Ascending aorta (tissue), 2 donors: Measurements from ENCODE around the gene C19orf81. TPM values are rescaled to one million over a fixed set of nuclear protein-coding genes. Genes with fewer than 3 reads are reported as not detected.

ENCODE experiments used
- DNase-seq, 2 donors: peaks; one replicate each; pipeline ENCODE4 v3.0.0-alpha.2; 2019; ENCODE audit warnings: low spot score in 2 of 2
- H3K27ac ChIP-seq, 2 donors: fragments of 200-600 bp; sonication (generic); one replicate each; pipeline ENCODE4 v1.5.1; 2016 to 2017; ENCODE audit warnings: mild to moderate bottlenecking in 1 of 2
- H3K27me3 ChIP-seq: fragments of 200-600 bp; sonication (generic); one replicate; pipeline ENCODE4 v1.5.1; 2017
- H3K36me3 ChIP-seq, 2 donors: fragments of 200-600 bp; sonication (generic); one replicate each; pipeline ENCODE4 v1.5.1; 2016
- H3K4me1 ChIP-seq, 2 donors: fragments of 200-600 bp; sonication (generic); one replicate each; pipeline ENCODE4 v1.5.1; 2016 to 2017; ENCODE audit warnings: mild to moderate bottlenecking in 1 of 2
- H3K4me3 ChIP-seq, 2 donors: fragments of 200-600 bp; sonication (generic); one replicate each; pipeline ENCODE4 v1.5.1; 2016 to 2017; ENCODE audit warnings: mild to moderate bottlenecking in 1 of 2
- H3K9me3 ChIP-seq, 2 donors: fragments of 200-600 bp; sonication (generic); one replicate each; pipeline ENCODE4 v1.5.1; 2016
- CTCF ChIP-seq, 3 experiments: fragments of 200-600 bp in 2 of 3; fragments of 450-650 bp in 1 of 3; sonication (generic) in 2 of 3; IDR thresholded peaks; one replicate each; pipeline ENCODE4 v1.5.1; 2016 to 2019; ENCODE audit warnings: antibody characterized with exemption in 3 of 3, mild to moderate bottlenecking in 1 of 3, moderate library complexity in 1 of 3
- intact Hi-C: fragments of 100-400 bp; cut with DNase I; formaldehyde crosslinking; loops from one replicate; pipeline ENCODE4 v1.15.1; 2023
- total RNA-seq: library from RNA; depleted of rRNA; stranded (reverse); fragments of >200 nt; gene quantifications from one replicate; pipeline ENCODE4 v1.1.0, GENCODE V29; 2016

Gene C19orf81
- total RNA-seq, 1 donor from 2014 or later = not detected

GRCh38 chr19:50666346-50667176, 17.3 kb downstream of the C19orf81 start:
- no peaks in the 10 kb centered on the region for H3K4me1 ChIP-seq
- peaks cover 30% of the 10 kb centered on the region for H3K27me3 ChIP-seq
- no peak overlapping the region for H3K27ac ChIP-seq
- no peak for TF ChIP-seq CTCF (IDR thresholded peaks at IDR 0.05)
- peak overlapping the region in 1 of 2 donors; percentile 27 for H3K4me3 ChIP-seq
- DNase-seq = no peak
- intact Hi-C loops = no loop called here
- H3K36me3 ChIP-seq = no peaks in the 10 kb centered on the region
- H3K9me3 ChIP-seq = no peaks in the 10 kb centered on the region

- intact Hi-C loops = no loop called here
Measured at GRCh38 chr19:50667177-50667758, 18.0 kb downstream of the C19orf81 start.

GRCh38 chr19:50667759-50668231, 18.6 kb downstream of the C19orf81 start:
- H3K4me3 ChIP-seq = no peak overlapping the region
- intact Hi-C loops = no loop called here

More at GRCh38 chr19:50667177-50667758, 18.0 kb downstream of the C19orf81 start:
- Histone ChIP-seq H3K4me1 (no peaks in the 10 kb centered on the region), H3K27ac (no peak overlapping the region), H3K4me3 (no peak overlapping the region), H3K27me3 (peaks cover 30% of the 10 kb centered on the region), H3K9me3 (no peaks in the 10 kb centered on the region), H3K36me3 (no peaks in the 10 kb centered on the region)
- DNase-seq = no peak
- TF ChIP-seq CTCF (IDR thresholded peaks at IDR 0.05) = no peak

GRCh38 chr19:50668416-50668815, 19.2 kb downstream of the C19orf81 start:
- no peaks in the 10 kb centered on the region for H3K9me3 ChIP-seq
- no peak for TF ChIP-seq CTCF (IDR thresholded peaks at IDR 0.05)
- H3K36me3 ChIP-seq = no peaks in the 10 kb centered on the region
- intact Hi-C loops = no loop called here
- DNase-seq = no peak
- no peak overlapping the region for H3K27ac ChIP-seq
- no peaks in the 10 kb centered on the region for H3K4me1 ChIP-seq
- H3K27me3 ChIP-seq = peaks cover 30% of the 10 kb centered on the region
- H3K4me3 ChIP-seq = no peak overlapping the region

More at GRCh38 chr19:50667759-50668231, 18.6 kb downstream of the C19orf81 start:
- peaks cover 30% of the 10 kb centered on the region for H3K27me3 ChIP-seq
- TF ChIP-seq CTCF (IDR thresholded peaks at IDR 0.05) = no peak
- no peak overlapping the region for H3K27ac ChIP-seq
- DNase-seq = no peak
- H3K4me1 ChIP-seq = no peaks in the 10 kb centered on the region
- H3K36me3 ChIP-seq = no peaks in the 10 kb centered on the region
- H3K9me3 ChIP-seq = no peaks in the 10 kb centered on the region

GRCh38 chr19:50668879-50669278, 19.6 kb downstream of the C19orf81 start:
- Histone ChIP-seq H3K27me3 (peaks cover 30% of the 10 kb centered on the region), H3K9me3 (no peaks in the 10 kb centered on the region), H3K27ac (no peak overlapping the region), H3K36me3 (no peaks in the 10 kb centered on the region), H3K4me1 (no peaks in the 10 kb centered on the region), H3K4me3 (no peak overlapping the region)
- intact Hi-C loops = no loop called here
- DNase-seq = no peak
- TF ChIP-seq CTCF (IDR thresholded peaks at IDR 0.05) = no peak
